Panc1 (cell line): Measurements from ENCODE around the gene C20orf204.

Experiments
- CTCF ChIP-seq: fragments of 450-650 bp; IDR thresholded peaks from 2 replicates; pipeline ENCODE4 v1.5.1; 2017; ENCODE audit warnings: mild to moderate bottlenecking
- POLR2AphosphoS5 ChIP-seq: IDR thresholded peaks from 2 replicates; pipeline ENCODE4 v1.6.1; 2012; ENCODE audit warnings: mild to moderate bottlenecking, low read depth, low read length, moderate library complexity

GRCh38 chr20:64075556-64075955 lies 39.6 kb downstream of the C20orf204 start:
- no peak for TF ChIP-seq CTCF
- TF ChIP-seq POLR2AphosphoS5: no peak
